Nephron (organoid): ENCODE data around the gene ELMO1.

Experiments
- H3K27ac Mint-ChIP-seq, 3 experiments: 2 replicates each; pipeline ENCODE4 v1.8.0; 2020; ENCODE audit warnings: mixed read lengths in 3 of 3, mild to moderate bottlenecking in 2 of 3, moderate library complexity in 1 of 3
- H3K27me3 Mint-ChIP-seq: 2 replicates; pipeline ENCODE4 v1.8.0; 2021; ENCODE audit warnings: low read depth, mild to moderate bottlenecking, moderate library complexity, mixed read lengths
- H3K36me3 Mint-ChIP-seq: 2 replicates; pipeline ENCODE4 v1.8.0; 2020; ENCODE audit warnings: low read depth, mixed read lengths
- H3K4me1 Mint-ChIP-seq: 2 replicates; pipeline ENCODE4 v1.8.0; 2020; ENCODE audit warnings: mixed read lengths
- H3K4me3 Mint-ChIP-seq, 3 experiments: 2 replicates each; pipeline ENCODE4 v1.8.0; 2020; ENCODE audit warnings: mild to moderate bottlenecking in 3 of 3, mixed read lengths in 3 of 3, moderate library complexity in 2 of 3
- H3K9me3 Mint-ChIP-seq: 2 replicates; pipeline ENCODE4 v1.8.0; 2020; ENCODE audit warnings: mixed read lengths
- CTCF ChIP-seq, 3 experiments: fragments of 200-600 bp; sonication (generic); IDR thresholded peaks; one replicate each; pipeline ENCODE4 v1.5.0; 2021; ENCODE audit warnings: antibody characterized with exemption in 3 of 3; ENCODE audit not compliant: unreplicated experiment in 3 of 3

The ELMO1 gene

DNA sequence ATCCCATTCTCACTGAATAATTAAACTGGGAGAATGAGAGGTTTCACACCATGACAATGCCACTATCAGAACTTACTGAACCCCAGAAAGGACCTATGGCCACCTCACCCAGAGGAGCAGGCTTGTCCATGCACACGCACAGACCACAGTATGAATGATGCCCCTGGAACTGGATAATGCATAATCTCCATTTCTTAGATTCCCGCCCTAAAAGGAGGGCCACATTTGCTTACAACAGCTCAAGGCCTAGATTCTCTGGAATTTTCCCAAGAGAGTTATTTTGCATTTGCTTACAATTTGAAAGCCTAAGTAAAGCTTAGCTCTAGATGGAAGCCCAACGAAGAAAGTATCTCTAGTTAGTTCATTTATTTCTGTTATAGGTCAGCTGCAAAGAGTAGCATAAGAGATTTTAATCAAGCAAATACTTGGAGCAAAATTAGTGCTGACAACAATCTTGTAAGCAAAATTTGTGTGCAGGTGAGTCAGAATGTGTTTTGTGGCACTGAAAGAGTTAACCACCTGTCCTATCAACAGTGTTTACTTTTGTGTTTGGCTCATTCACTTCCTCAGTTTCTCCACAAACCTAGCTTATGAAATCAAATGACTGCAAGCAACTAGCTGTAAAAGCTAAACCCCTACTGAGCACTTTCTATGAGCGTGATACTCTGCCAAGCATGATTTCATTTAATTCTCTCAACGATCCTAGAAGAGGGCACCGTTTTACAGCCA is 32.1 kb downstream of the ELMO1 start:
- Mint-ChIP-seq H3K4me1 (peaks cover 11% of the 10 kb centered on the region), H3K27ac (no peak overlapping the region), H3K36me3 (no peaks in the 10 kb centered on the region), H3K4me3 (no peak overlapping the region), H3K27me3 (peaks cover 4% of the 10 kb centered on the region), H3K9me3 (peaks cover 3% of the 10 kb centered on the region)
- no peak for TF ChIP-seq CTCF (IDR thresholded peaks at IDR 0.05; ENCODE audit: unreplicated experiment in 3 of 3)

DNA sequence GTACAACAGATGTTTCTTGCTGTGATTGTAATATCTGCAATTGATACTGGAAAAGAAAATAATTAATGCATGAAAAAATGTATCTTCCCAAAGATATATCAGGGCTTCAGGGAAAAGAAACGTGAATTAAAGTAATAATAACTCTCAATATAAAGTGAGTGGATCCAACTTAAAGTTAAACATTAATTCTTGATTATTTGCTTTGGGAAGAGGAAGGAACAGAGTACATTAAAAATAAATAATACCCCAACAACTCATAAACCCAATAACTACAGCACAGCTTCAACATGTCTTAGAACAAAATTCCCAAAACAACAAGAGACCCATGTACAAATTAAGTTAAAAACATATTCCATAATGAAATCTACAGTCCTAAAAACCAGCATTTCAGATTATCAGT is 33.0 kb downstream of the ELMO1 start:
- Mint-ChIP-seq H3K9me3 (peaks cover 3% of the 10 kb centered on the region), H3K4me3 (no peak overlapping the region), H3K27ac (no peak overlapping the region), H3K27me3 (peaks cover 4% of the 10 kb centered on the region), H3K4me1 (peaks cover 4% of the 10 kb centered on the region), H3K36me3 (no peaks in the 10 kb centered on the region)
- no peak for TF ChIP-seq CTCF (IDR thresholded peaks at IDR 0.05; ENCODE audit: unreplicated experiment in 3 of 3)

GRCh38 chr7:37414352-37414983 is 34.2 kb downstream of the ELMO1 start:
- Mint-ChIP-seq H3K27ac (no peak overlapping the region), H3K9me3 (peaks cover 3% of the 10 kb centered on the region), H3K4me1 (peaks cover 12% of the 10 kb centered on the region), H3K36me3 (no peaks in the 10 kb centered on the region), H3K4me3 (no peak overlapping the region), H3K27me3 (peaks cover 4% of the 10 kb centered on the region)
- TF ChIP-seq CTCF (IDR thresholded peaks at IDR 0.05; ENCODE audit: unreplicated experiment in 3 of 3): no peak

DNA sequence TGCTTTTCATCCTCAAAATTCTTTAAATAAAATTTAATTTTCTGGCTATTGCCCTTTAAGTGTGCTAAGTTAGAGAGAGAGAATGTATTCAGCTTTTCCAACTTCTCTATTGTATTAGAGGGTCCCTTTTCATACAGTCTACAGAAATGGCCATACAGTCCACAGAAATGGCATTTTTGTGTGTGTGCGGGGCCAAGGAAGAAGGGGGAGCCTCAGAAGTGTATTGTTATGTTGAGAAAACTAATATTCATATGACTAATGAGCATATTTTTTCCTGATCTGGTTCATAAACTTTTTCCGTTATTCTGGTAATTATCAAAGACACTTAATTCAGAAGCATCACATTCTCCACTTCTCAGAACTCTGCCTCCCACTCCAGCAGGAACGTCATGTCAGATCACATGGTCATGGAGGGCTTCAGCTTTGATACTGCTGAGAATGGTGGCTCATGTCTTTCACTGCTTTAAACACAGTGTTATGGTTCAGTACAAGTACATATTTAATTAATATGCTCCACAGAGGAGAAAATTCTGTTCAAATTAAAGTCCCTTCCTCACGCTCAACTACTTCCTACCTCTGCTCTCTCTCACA is 37.1 kb downstream of the ELMO1 start:
- Mint-ChIP-seq H3K27ac (no peak overlapping the region), H3K27me3 (peaks cover 4% of the 10 kb centered on the region), H3K4me3 (no peak overlapping the region), H3K36me3 (no peaks in the 10 kb centered on the region), H3K9me3 (peaks cover 3% of the 10 kb centered on the region), H3K4me1 (peaks cover 22% of the 10 kb centered on the region)
- TF ChIP-seq CTCF (IDR thresholded peaks at IDR 0.05; ENCODE audit: unreplicated experiment in 3 of 3): no peak

GRCh38 chr7:37410305-37411229 is 38.1 kb downstream of the ELMO1 start:
- no peak for TF ChIP-seq CTCF (IDR thresholded peaks at IDR 0.05; ENCODE audit: unreplicated experiment in 3 of 3)
- Mint-ChIP-seq H3K36me3 (no peaks in the 10 kb centered on the region), H3K27ac (no peak overlapping the region), H3K4me3 (no peak overlapping the region), H3K9me3 (peaks cover 3% of the 10 kb centered on the region), H3K27me3 (peaks cover 4% of the 10 kb centered on the region), H3K4me1 (peaks cover 22% of the 10 kb centered on the region)
